K562 (cell line): ENCODE data around the gene REC8. TPM values are rescaled to one million over a fixed set of nuclear protein-coding genes. Genes with fewer than 3 reads are reported as not detected.
A peak's percentile ranks its signal among the peaks of the same experiment; 100 is the strongest.

Source experiments
- ATF1 ChIP-seq, 2 experiments: fragments of 450-650 bp in 1 of 2; IDR thresholded peaks; 2 replicates each; pipeline ENCODE4 v1.6.1; 2016; ENCODE audit warnings: missing compliant biosample characterization in 1 of 2, missing genetic modification characterization in 1 of 2
- ATF7 ChIP-seq: fragments of 450-650 bp; IDR thresholded peaks from 2 replicates; pipeline ENCODE4 v1.7.1; 2014; ENCODE audit warnings: mild to moderate bottlenecking, moderate library complexity
- CHD2 ChIP-seq: IDR thresholded peaks from 2 replicates; pipeline ENCODE4 v1.6.1; 2011; ENCODE audit warnings: low read depth, low read length
- CTBP1 ChIP-seq: fragments of 450-650 bp; IDR thresholded peaks from 2 replicates; pipeline ENCODE4 v1.6.1; 2016; ENCODE audit warnings: borderline replicate concordance
- ESRRA ChIP-seq: fragments of 450-650 bp; IDR thresholded peaks from 2 replicates; pipeline ENCODE4 v1.6.1; 2014; ENCODE audit warnings: low read depth, mild to moderate bottlenecking, moderate library complexity, borderline replicate concordance
- JUN ChIP-seq, 2 experiments: sonication (generic) in 1 of 2; formaldehyde crosslinking in 1 of 2; IDR thresholded peaks; 2 replicates each; pipeline versions ENCODE4 v1.6.1 to v1.8.0; 2012 to 2022; ENCODE audit warnings: borderline replicate concordance in 2 of 2, mild to moderate bottlenecking in 2 of 2, improper control_type of control experiment in 1 of 2, low read depth in 1 of 2, low read length in 1 of 2, missing genetic modification reagents in 1 of 2
- KLF6 ChIP-seq: fragments of 250-450 bp; sonication (Bioruptor Pico); IDR thresholded peaks from 2 replicates; pipeline ENCODE4 v1.4.0; 2020; ENCODE audit warnings: mild to moderate bottlenecking, moderate library complexity, borderline replicate concordance
- MYNN ChIP-seq, 2 experiments: sonication (generic); formaldehyde crosslinking in 1 of 2; IDR thresholded peaks; 2 replicates each; pipeline versions ENCODE4 v1.5.0 to v1.6.1; 2016 to 2020; ENCODE audit warnings: antibody characterized with exemption in 1 of 2, missing genetic modification reagents in 1 of 2
- NCOA4 ChIP-seq: fragments of 450-650 bp; IDR thresholded peaks from 2 replicates; pipeline ENCODE4 v1.6.1; 2018; ENCODE audit warnings: mild to moderate bottlenecking; ENCODE audit not compliant: partially characterized antibody
- RAD51 ChIP-seq: fragments of 450-650 bp; IDR thresholded peaks from 2 replicates; pipeline ENCODE4 v1.7.1; 2016; ENCODE audit warnings: low read depth, mild to moderate bottlenecking, borderline replicate concordance
- SMAD2 ChIP-seq: fragments of 150-350 bp; IDR thresholded peaks from 2 replicates; pipeline ENCODE4 v1.6.1; 2014; ENCODE audit warnings: low read depth, mild to moderate bottlenecking, low read length
- SUPT5H ChIP-seq: fragments of 450-650 bp; IDR thresholded peaks from 2 replicates; pipeline ENCODE4 v1.6.1; 2016
- ZNF408 ChIP-seq: fragments of 250-450 bp; sonication (Bioruptor Pico); IDR thresholded peaks from 2 replicates; pipeline ENCODE4 v1.4.0; 2020; ENCODE audit warnings: low read depth, mild to moderate bottlenecking, moderate library complexity
- ZNF551 ChIP-seq: fragments of 250-450 bp; sonication (Bioruptor Pico); IDR thresholded peaks from 2 replicates; pipeline ENCODE4 v1.5.0; 2021; ENCODE audit warnings: mild to moderate bottlenecking, moderate library complexity
- polyA plus RNA-seq, 8 experiments: library from polyadenylated mRNA; depleted of rRNA in 4 of 8; stranded (reverse) in 5 of 8; unstranded in 3 of 8; fragments of >200 nt; fragmentation: Nextera tagmentation in 2 of 8; fragmentation: Illumina TruSeq in 1 of 8; extraction: Ambion mirVana in 2 of 8; extraction: Trizol in 1 of 8; gene quantifications; 2 replicates each; pipeline versions ENCODE4 v1.2.1 to v1.2.3, GENCODE V29; 2011 to 2014; ENCODE audit warnings: inconsistent platforms in 1 of 8, missing spikeins in 1 of 8
- total RNA-seq, 7 experiments: library from RNA; depleted of rRNA in 6 of 7; stranded (reverse); fragments of >200 nt in 6 of 7; fragmentation: Illumina TruSeq in 2 of 7; extraction: Trizol in 2 of 7; gene quantifications; 2 replicates each; pipeline versions ENCODE4 v1.2.1 to v1.2.3, GENCODE V29; 2011 to 2021; ENCODE audit warnings: low replicate concordance in 1 of 7
- TF ChIP-seq, protein P1 (sequence below): fragments of 250-450 bp; sonication (Bioruptor Pico); IDR thresholded peaks from 2 replicates; pipeline ENCODE4 v1.5.0; 2021
- TF ChIP-seq, protein P2 (sequence below): sonication (generic); formaldehyde crosslinking; IDR thresholded peaks from 2 replicates; pipeline ENCODE4 v1.8.1; 2023; ENCODE audit warnings: mild to moderate bottlenecking, missing genetic modification reagents, moderate library complexity
- TF ChIP-seq, protein P3 (sequence below): sonication (generic); IDR thresholded peaks from 2 replicates; pipeline ENCODE4 v1.6.1; 2016
- TF ChIP-seq, protein P4 (sequence below): fragments of 250-450 bp; sonication (Bioruptor Pico); IDR thresholded peaks from 2 replicates; pipeline ENCODE4 v1.4.0; 2020; ENCODE audit warnings: mild to moderate bottlenecking
- TF ChIP-seq, protein P5 (sequence below), 2 experiments: fragments of 450-650 bp in 1 of 2; sonication (generic) in 1 of 2; formaldehyde crosslinking; conservative IDR thresholded peaks; 2 replicates each; pipeline versions ENCODE4 v1.4.0 to v1.8.1; 2020 to 2022; ENCODE audit warnings: mild to moderate bottlenecking in 1 of 2, missing genetic modification reagents in 1 of 2
- TF ChIP-seq, protein P6 (sequence below): fragments of 450-650 bp; formaldehyde crosslinking; IDR thresholded peaks from 2 replicates; pipeline ENCODE4 v1.4.0; 2022; ENCODE audit warnings: missing genetic modification characterization

REC8 gene
- total and polyA plus RNA-seq, 9 of the 15 experiments (the other 6 are each of a cell fraction or from before 2014, with no cell fraction given) = 0.11 to 2.5 (median 0.85) TPM

DNA sequence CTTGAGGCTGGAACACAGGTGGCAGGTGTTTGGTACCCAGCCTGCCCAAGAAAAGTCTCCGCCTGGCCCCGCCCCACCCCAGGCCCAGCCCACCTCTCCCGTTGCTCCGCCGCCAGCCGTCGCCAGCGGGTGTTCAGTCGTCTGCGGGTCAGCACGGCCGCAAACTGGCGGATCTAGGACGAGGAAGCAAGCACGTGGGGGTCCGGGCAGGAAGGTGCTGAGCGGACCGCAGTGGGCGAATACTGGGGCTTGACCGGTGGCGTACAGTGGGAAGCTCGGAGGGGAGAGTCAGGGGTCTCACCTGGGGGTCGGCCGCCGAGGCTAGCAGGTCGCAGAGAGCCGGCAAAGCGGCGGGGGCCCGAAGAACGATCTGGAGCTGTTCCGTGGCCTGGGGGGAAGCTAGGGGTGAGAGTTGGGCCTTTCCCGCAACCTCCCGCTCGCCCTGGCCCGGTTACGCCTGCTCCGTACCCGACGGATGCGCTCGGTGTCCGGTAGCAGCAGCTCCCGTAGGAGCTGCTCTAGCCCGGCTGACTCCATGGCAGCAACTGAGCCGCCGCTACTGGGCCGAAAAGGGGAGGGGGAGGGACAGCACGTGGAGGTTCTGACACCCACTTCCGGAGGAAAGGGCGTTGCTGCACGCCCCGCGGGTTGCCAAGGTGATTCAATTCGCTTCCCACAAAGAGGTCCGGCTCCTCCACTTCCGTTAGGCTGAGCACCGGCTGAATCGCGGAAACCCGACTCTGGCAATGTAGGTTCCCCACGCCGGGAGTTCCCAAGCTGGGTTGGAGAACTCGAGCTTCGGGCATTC, 16.6 kb downstream of the REC8 start, which contains the start of gene IPO4 (continued):
- TF ChIP-seq, protein P1, sequence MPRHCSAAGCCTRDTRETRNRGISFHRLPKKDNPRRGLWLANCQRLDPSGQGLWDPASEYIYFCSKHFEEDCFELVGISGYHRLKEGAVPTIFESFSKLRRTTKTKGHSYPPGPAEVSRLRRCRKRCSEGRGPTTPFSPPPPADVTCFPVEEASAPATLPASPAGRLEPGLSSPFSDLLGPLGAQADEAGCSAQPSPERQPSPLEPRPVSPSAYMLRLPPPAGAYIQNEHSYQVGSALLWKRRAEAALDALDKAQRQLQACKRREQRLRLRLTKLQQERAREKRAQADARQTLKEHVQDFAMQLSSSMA (CRISPR knock-in tag) = peak; percentile 42; the same call in 1 of the 2 replicates
- TF ChIP-seq, protein P2, sequence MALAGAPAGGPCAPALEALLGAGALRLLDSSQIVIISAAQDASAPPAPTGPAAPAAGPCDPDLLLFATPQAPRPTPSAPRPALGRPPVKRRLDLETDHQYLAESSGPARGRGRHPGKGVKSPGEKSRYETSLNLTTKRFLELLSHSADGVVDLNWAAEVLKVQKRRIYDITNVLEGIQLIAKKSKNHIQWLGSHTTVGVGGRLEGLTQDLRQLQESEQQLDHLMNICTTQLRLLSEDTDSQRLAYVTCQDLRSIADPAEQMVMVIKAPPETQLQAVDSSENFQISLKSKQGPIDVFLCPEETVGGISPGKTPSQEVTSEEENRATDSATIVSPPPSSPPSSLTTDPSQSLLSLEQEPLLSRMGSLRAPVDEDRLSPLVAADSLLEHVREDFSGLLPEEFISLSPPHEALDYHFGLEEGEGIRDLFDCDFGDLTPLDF (CRISPR knock-in tag) = no peak
- peak; percentile 57; the same call in 1 of the 2 replicates for TF ChIP-seq KLF6 (CRISPR knock-in tag)
- TF ChIP-seq, protein P3, sequence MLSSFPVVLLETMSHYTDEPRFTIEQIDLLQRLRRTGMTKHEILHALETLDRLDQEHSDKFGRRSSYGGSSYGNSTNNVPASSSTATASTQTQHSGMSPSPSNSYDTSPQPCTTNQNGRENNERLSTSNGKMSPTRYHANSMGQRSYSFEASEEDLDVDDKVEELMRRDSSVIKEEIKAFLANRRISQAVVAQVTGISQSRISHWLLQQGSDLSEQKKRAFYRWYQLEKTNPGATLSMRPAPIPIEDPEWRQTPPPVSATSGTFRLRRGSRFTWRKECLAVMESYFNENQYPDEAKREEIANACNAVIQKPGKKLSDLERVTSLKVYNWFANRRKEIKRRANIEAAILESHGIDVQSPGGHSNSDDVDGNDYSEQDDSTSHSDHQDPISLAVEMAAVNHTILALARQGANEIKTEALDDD = no peak
- TF ChIP-seq ZNF551 (CRISPR knock-in tag) = no peak
- peak; percentile 77; the same call in 1 of the 2 replicates for TF ChIP-seq ESRRA
- TF ChIP-seq CHD2 = peak; percentile 57
- no peak for TF ChIP-seq ZNF408 (CRISPR knock-in tag)
- peak; percentile 76 for TF ChIP-seq SUPT5H
- peak; percentile 74 for TF ChIP-seq ATF7
- no peak for TF ChIP-seq SMAD2
- TF ChIP-seq ATF1 (CRISPR knock-in tag; IDR thresholded peaks at IDR 0.05) = no peak
- peak; percentile 72 for TF ChIP-seq ATF1 (tag; IDR thresholded peaks at IDR 0.05)
- TF ChIP-seq, protein P4, sequence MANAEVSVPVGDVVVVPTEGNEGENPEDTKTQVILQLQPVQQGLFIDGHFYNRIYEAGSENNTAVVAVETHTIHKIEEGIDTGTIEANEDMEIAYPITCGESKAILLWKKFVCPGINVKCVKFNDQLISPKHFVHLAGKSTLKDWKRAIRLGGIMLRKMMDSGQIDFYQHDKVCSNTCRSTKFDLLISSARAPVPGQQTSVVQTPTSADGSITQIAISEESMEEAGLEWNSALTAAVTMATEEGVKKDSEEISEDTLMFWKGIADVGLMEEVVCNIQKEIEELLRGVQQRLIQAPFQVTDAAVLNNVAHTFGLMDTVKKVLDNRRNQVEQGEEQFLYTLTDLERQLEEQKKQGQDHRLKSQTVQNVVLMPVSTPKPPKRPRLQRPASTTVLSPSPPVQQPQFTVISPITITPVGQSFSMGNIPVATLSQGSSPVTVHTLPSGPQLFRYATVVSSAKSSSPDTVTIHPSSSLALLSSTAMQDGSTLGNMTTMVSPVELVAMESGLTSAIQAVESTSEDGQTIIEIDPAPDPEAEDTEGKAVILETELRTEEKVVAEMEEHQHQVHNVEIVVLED (CRISPR knock-in tag) = 0 out of 2 replicates have a peak, but pooled peaks have one; percentile 25
- TF ChIP-seq, protein P5, sequence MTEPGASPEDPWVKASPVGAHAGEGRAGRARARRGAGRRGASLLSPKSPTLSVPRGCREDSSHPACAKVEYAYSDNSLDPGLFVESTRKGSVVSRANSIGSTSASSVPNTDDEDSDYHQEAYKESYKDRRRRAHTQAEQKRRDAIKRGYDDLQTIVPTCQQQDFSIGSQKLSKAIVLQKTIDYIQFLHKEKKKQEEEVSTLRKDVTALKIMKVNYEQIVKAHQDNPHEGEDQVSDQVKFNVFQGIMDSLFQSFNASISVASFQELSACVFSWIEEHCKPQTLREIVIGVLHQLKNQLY (CRISPR knock-in tag; conservative IDR thresholded peaks at IDR 0.05) = no peak
- peak; percentile 38; the same call in 1 of the 2 replicates for TF ChIP-seq RAD51
- TF ChIP-seq JUN (IDR thresholded peaks at IDR 0.05; ENCODE audit: borderline replicate concordance, low read depth, low read length) = peak; percentile 76; the same call in 1 of the 2 replicates
- no peak for TF ChIP-seq JUN (CRISPR knock-in tag; IDR thresholded peaks at IDR 0.05; ENCODE audit: borderline replicate concordance)
- TF ChIP-seq CTBP1 = 0 out of 2 replicates have a peak, but pooled peaks have one; percentile 19
- TF ChIP-seq, protein P6, sequence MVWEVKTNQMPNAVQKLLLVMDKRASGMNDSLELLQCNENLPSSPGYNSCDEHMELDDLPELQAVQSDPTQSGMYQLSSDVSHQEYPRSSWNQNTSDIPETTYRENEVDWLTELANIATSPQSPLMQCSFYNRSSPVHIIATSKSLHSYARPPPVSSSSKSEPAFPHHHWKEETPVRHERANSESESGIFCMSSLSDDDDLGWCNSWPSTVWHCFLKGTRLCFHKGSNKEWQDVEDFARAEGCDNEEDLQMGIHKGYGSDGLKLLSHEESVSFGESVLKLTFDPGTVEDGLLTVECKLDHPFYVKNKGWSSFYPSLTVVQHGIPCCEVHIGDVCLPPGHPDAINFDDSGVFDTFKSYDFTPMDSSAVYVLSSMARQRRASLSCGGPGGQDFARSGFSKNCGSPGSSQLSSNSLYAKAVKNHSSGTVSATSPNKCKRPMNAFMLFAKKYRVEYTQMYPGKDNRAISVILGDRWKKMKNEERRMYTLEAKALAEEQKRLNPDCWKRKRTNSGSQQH (CRISPR knock-in tag) = no peak
- TF ChIP-seq NCOA4 = no peak
- TF ChIP-seq MYNN (IDR thresholded peaks at IDR 0.05) = peak; percentile 61; the same call in 1 of the 2 replicates
- TF ChIP-seq MYNN (CRISPR knock-in tag; IDR thresholded peaks at IDR 0.05) = no peak
